ENCODE measurements around the gene PNMT. TPM values are rescaled to one million over a fixed set of nuclear protein-coding genes. Genes with fewer than 3 reads are reported as not detected.

The PNMT gene
- total and polyA plus RNA-seq, 2 experiments from 2014 or later: 1.9 to 2.5 TPM

DNA sequence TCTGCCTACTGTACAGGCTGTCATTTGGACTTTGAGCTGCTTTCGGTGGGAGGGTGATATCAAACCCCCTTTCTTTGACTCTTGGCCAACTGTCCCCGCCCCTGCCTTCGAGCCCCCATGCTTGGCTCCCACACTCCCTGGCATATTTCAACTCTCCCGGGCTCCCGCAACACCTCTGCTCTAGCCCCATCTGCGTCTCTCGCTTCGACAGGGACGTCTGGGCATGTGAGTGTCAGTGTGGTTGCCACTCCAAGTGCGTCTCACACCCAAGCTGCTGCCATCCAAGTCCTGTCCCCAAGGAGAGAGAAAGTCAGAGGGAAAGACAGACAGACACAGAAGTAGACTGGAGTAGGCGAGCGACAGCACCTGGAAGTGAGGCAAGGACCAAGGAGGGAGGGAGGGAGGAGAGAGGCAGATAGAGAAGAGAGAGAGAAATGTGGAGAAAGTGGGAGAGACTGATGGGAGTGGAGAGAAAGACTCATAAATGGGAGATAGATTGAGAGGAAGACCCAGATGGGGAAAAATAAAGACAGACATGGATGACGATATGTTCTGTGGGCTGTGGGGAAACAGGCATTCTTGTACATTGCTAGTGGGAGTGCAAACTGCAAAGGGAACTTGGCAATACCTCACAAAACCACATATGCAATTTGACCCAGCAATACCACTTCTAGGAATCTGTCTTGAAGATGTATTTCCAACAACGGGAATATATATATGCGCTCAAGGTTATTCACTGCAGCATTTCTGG, 19.5 kb upstream of the PNMT start:
- H3K27ac Mint-ChIP-seq: no peak overlapping the region

More for the DNA sequence above, 19.5 kb upstream of the PNMT start:
- Histone ChIP-seq H3K27ac (ENCODE audit: low read depth) (no peak overlapping the region), H3K4me2 (no peak overlapping the region), H3K27me3 (ENCODE audit: insufficient read depth) (no peaks in the 10 kb centered on the region), H3K79me2 (replicated peaks; ENCODE audit: insufficient read depth) (peaks cover 36% of the 10 kb centered on the region), H4K20me1 (replicated peaks; ENCODE audit: insufficient read depth) (peaks cover 8% of the 10 kb centered on the region), H3K9me2 (ENCODE audit: insufficient read depth) (no peaks in the 10 kb centered on the region), H3K4me3 (no peak overlapping the region), H3F3A (replicated peaks; ENCODE audit: low read depth) (peaks cover 17% of the 10 kb centered on the region; the same call in 1 of the 2 replicates), H2AFZ (no peak overlapping the region), H3K36me3 (ENCODE audit: insufficient read depth) (no peaks in the 10 kb centered on the region), H3K4me1 (ENCODE audit: insufficient read depth) (peaks cover 48% of the 10 kb centered on the region)
- no peaks in the 10 kb centered on the region; the same call in 1 of the 3 replicates for H3K36me3 Mint-ChIP-seq (ENCODE audit: low read depth)
- DNase-seq (ENCODE audit: low spot score): no peak
- no peaks in the 10 kb centered on the region; the same call in 2 of the 3 replicates for H3K9me3 Mint-ChIP-seq
- no peak for TF ChIP-seq NANOG (IDR thresholded peaks at IDR 0.05; ENCODE audit: borderline replicate concordance)
- TF ChIP-seq, protein P1, sequence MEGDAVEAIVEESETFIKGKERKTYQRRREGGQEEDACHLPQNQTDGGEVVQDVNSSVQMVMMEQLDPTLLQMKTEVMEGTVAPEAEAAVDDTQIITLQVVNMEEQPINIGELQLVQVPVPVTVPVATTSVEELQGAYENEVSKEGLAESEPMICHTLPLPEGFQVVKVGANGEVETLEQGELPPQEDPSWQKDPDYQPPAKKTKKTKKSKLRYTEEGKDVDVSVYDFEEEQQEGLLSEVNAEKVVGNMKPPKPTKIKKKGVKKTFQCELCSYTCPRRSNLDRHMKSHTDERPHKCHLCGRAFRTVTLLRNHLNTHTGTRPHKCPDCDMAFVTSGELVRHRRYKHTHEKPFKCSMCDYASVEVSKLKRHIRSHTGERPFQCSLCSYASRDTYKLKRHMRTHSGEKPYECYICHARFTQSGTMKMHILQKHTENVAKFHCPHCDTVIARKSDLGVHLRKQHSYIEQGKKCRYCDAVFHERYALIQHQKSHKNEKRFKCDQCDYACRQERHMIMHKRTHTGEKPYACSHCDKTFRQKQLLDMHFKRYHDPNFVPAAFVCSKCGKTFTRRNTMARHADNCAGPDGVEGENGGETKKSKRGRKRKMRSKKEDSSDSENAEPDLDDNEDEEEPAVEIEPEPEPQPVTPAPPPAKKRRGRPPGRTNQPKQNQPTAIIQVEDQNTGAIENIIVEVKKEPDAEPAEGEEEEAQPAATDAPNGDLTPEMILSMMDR (conservative IDR thresholded peaks at IDR 0.05; ENCODE audit: low read depth in 2 of 2): no peak
- TF ChIP-seq EZH2phosphoT487 (IDR thresholded peaks at IDR 0.05; ENCODE audit: unreplicated experiment): no peak
- TF ChIP-seq, protein P2, sequence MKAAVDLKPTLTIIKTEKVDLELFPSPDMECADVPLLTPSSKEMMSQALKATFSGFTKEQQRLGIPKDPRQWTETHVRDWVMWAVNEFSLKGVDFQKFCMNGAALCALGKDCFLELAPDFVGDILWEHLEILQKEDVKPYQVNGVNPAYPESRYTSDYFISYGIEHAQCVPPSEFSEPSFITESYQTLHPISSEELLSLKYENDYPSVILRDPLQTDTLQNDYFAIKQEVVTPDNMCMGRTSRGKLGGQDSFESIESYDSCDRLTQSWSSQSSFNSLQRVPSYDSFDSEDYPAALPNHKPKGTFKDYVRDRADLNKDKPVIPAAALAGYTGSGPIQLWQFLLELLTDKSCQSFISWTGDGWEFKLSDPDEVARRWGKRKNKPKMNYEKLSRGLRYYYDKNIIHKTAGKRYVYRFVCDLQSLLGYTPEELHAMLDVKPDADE (IDR thresholded peaks at IDR 0.05): no peak
- TF ChIP-seq POLR2AphosphoS5 (IDR thresholded peaks at IDR 0.05; ENCODE audit: low read depth): no peak
- TF ChIP-seq JUNB (IDR thresholded peaks at IDR 0.05; ENCODE audit: unreplicated experiment): no peak
- TF ChIP-seq, protein P3, sequence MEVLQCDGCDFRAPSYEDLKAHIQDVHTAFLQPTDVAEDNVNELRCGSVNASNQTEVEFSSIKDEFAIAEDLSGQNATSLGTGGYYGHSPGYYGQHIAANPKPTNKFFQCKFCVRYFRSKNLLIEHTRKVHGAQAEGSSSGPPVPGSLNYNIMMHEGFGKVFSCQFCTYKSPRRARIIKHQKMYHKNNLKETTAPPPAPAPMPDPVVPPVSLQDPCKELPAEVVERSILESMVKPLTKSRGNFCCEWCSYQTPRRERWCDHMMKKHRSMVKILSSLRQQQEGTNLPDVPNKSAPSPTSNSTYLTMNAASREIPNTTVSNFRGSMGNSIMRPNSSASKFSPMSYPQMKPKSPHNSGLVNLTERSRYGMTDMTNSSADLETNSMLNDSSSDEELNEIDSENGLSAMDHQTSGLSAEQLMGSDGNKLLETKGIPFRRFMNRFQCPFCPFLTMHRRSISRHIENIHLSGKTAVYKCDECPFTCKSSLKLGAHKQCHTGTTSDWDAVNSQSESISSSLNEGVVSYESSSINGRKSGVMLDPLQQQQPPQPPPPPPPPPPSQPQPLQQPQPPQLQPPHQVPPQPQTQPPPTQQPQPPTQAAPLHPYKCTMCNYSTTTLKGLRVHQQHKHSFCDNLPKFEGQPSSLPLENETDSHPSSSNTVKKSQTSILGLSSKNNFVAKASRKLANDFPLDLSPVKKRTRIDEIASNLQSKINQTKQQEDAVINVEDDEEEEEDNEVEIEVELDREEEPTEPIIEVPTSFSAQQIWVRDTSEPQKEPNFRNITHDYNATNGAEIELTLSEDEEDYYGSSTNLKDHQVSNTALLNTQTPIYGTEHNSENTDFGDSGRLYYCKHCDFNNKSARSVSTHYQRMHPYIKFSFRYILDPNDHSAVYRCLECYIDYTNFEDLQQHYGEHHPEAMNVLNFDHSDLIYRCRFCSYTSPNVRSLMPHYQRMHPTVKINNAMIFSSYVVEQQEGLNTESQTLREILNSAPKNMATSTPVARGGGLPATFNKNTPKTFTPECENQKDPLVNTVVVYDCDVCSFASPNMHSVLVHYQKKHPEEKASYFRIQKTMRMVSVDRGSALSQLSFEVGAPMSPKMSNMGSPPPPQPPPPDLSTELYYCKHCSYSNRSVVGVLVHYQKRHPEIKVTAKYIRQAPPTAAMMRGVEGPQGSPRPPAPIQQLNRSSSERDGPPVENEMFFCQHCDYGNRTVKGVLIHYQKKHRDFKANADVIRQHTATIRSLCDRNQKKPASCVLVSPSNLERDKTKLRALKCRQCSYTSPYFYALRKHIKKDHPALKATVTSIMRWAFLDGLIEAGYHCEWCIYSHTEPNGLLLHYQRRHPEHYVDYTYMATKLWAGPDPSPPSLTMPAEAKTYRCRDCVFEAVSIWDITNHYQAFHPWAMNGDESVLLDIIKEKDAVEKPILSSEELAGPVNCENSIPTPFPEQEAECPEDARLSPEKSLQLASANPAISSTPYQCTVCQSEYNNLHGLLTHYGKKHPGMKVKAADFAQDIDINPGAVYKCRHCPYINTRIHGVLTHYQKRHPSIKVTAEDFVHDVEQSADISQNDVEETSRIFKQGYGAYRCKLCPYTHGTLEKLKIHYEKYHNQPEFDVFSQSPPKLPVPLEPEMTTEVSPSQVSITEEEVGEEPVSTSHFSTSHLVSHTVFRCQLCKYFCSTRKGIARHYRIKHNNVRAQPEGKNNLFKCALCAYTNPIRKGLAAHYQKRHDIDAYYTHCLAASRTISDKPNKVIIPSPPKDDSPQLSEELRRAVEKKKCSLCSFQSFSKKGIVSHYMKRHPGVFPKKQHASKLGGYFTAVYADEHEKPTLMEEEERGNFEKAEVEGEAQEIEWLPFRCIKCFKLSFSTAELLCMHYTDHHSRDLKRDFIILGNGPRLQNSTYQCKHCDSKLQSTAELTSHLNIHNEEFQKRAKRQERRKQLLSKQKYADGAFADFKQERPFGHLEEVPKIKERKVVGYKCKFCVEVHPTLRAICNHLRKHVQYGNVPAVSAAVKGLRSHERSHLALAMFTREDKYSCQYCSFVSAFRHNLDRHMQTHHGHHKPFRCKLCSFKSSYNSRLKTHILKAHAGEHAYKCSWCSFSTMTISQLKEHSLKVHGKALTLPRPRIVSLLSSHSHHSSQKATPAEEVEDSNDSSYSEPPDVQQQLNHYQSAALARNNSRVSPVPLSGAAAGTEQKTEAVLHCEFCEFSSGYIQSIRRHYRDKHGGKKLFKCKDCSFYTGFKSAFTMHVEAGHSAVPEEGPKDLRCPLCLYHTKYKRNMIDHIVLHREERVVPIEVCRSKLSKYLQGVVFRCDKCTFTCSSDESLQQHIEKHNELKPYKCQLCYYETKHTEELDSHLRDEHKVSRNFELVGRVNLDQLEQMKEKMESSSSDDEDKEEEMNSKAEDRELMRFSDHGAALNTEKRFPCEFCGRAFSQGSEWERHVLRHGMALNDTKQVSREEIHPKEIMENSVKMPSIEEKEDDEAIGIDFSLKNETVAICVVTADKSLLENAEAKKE (CRISPR knock-in tag; IDR thresholded peaks at IDR 0.05): no peak
- no peak for TF ChIP-seq ZNF331 (CRISPR knock-in tag; IDR thresholded peaks at IDR 0.05; ENCODE audit: low read depth)
- no peak for ATAC-seq
- peaks cover 19% of the 10 kb centered on the region for H3K27me3 Mint-ChIP-seq (ENCODE audit: insufficient read depth, low read depth, poor library complexity)
- no peak overlapping the region for H3K4me3 Mint-ChIP-seq
- H3K4me1 Mint-ChIP-seq: peaks cover 58% of the 10 kb centered on the region
